GM12875 (cell line): ENCODE data around the gene CDC6.

Experiments used
- H3K4me3 ChIP-seq: one replicate; pipeline ENCODE4 v1.5.1; 2011; ENCODE audit warnings: low read depth, low read length, control low read depth
- TF ChIP-seq, protein P1 (sequence below): IDR thresholded peaks from 2 replicates; pipeline ENCODE4 v1.5.1; 2011; ENCODE audit warnings: low read depth, mild to moderate bottlenecking, control low read depth, inconsistent platforms, low read length, moderate library complexity, borderline replicate concordance; ENCODE audit not compliant: insufficient read depth

The CDC6 gene

DNA sequence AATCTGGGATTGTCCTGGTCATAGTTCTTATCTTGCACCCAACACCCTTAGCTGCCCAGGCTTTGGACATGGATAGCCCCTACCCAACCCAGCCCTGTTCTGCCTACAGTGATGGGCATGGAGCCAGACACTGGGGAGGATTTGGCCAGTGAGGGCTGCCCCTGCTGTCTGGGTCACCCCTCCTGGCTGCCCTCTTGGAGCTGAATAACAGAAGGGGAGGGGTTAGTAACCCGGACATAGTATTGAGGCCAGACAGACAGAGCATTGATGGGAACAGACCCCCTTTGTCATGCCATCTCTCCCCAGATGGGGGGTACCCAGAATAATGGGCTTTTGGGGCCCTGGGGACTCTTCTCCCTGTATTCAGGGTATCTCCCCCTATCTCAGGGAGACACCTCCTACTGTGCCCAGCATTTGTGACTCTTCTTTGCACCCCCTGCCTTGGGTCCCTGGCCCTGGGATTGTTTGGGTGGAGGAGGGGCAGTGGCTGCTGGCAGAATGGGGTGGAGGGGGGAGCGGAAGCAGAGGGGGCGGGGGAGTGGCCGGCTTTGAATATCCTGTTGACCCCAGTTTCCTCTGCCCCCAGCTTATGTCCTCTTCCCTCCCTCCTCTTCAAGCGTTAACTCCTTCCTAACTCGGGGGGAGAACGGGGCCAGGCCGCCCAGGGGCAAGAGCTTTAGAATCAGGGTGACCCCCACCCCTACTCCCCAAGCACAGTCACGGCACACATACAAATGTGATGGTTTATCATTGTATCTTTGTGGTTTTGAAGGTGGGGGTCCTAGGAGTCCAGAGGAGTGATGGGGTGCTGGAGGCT lies 59.8 kb downstream of the CDC6 start:
- TF ChIP-seq, protein P1, sequence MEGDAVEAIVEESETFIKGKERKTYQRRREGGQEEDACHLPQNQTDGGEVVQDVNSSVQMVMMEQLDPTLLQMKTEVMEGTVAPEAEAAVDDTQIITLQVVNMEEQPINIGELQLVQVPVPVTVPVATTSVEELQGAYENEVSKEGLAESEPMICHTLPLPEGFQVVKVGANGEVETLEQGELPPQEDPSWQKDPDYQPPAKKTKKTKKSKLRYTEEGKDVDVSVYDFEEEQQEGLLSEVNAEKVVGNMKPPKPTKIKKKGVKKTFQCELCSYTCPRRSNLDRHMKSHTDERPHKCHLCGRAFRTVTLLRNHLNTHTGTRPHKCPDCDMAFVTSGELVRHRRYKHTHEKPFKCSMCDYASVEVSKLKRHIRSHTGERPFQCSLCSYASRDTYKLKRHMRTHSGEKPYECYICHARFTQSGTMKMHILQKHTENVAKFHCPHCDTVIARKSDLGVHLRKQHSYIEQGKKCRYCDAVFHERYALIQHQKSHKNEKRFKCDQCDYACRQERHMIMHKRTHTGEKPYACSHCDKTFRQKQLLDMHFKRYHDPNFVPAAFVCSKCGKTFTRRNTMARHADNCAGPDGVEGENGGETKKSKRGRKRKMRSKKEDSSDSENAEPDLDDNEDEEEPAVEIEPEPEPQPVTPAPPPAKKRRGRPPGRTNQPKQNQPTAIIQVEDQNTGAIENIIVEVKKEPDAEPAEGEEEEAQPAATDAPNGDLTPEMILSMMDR: no peak
- no peak overlapping the region for H3K4me3 ChIP-seq

GRCh38 chr17:40348136-40348504 lies 60.4 kb downstream of the CDC6 start:
- TF ChIP-seq, protein P1: no peak
- no peak overlapping the region for H3K4me3 ChIP-seq

DNA sequence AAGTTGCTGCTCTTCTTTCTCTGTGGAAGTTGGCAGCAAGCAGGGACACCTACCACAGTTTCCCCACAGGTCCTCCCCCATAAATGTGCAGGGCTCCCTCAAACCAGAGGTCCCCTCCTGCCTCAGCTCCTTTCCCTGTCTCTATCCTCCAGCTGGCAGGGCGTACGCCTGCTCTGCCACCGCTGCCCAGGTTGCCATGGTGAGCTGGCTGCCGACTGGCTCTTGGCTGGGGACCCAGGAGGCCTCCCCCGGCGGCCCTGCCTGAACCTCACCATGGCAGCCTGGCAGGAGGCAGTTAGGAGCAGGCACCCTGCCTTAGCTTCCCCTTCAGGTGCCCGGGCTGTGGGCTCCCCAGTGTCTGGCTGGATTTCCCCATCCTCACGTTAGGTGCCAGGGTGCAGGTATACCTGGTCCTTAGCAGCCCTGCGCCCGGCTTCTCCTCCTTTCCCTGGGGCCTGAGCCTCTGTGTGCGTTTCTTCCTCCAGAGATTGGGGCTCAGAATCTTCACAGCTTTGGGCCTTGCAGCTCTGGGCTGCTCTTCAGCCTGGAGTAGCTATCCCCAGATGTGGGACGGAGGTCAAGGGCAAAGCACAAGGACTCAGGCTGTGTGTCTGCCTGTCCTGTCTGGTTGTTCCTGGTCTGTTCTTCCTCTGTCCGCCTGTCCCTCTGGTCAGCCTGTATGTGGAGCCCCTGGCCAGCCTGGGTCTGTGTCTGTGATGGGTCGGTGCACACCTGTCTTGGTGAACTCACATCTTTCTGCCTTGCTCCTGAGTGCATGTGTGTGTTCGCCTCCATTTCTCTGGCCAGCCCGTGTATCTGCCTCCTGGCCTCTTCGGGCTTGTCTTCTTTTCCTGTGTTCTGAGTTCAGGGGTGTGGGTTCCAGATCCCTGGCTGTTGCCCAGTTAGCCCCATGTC lies 61.1 kb downstream of the CDC6 start:
- TF ChIP-seq, protein P1: no peak
- H3K4me3 ChIP-seq: no peak overlapping the region

- TF ChIP-seq, protein P1: no peak
- no peak overlapping the region for H3K4me3 ChIP-seq
These were observed 61.8 kb downstream of the CDC6 start for GRCh38 chr17:40349477-40349894.

DNA sequence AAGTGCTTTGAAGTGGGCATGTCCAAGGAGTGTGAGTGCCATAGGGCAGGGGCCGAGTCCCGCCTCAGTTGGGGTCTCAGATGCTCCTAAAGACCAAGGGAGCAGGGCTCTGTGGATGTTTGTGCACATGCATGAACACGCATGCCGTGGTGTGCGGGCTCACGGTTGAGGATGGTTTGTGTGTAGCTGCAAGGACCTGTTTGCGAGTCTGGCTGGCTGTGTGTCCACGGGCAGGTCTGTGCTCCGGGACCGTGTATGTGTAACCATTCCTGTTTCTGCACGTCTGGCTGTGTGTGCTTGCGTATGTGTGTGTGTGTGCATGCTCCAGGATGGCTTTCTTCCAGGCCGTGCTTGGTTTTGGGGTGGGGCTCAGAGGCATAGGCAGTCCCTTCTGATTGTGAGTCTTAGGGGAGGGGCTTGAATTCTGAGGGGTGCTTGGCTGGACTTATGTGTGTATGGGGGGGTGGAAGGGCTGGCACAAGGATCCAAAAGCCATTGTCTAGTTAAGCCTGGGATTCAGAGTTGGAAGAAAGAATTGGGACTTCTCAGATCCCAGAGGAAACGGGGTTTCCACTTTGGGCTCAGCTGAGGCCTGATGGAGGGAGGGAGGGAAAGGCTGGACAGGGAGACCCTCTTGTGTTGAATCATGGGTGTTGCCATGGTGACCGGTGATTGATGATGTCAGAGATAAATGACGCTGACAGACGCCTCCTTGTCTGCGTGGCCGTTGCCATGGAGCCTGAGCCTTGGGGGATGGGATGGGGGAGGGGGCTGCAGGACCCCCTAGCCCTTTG lies 62.4 kb downstream of the CDC6 start:
- TF ChIP-seq, protein P1: no peak
- no peak overlapping the region for H3K4me3 ChIP-seq

DNA sequence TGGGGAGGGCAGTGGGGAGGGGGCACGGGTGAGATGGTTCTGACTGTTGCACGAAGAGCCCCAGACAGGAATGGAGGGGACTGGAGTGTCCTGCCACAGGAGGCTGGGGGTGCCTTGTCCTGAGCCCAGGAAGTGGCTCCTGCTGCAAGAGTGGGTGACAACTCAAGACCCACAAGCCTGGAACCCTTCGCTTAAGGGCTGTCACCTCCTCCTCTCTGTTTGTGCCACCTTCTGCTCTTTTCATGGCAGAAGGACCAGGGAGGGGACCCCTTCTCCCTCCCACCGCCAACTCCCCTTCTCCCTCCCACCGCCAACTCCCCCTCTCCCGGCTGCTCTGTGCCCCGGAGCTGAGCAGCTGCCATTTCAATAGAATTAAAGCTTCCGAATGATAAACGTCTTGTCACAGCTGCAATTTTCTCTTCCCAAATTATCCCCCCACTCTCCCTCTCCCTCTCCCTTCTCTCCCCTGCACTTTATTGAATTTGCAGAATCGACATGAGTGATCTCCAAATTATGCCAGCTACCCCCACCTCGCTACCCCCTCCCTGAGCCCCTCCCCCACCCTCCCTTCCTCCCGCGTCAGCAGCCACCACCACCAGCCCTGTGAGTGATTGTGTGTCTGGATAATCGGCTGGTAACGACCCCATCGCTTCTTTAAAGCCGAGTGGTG lies 63.1 kb downstream of the CDC6 start:
- TF ChIP-seq, protein P1: no peak
- no peak overlapping the region for H3K4me3 ChIP-seq
